GM21526 (cell line): Measurements from ENCODE around the gene TNS2.
"Not testable (repeated sequence)": the region's sequence is repeated elsewhere in the genome, so short reads cannot be mapped to it uniquely, and the experiment has no call there.

Source experiments
- ATAC-seq: cut with Tn5 transposase; IDR thresholded peaks from one replicate; pipeline ENCODE4 v1.9.1; 2021; ENCODE audit warnings: moderate library complexity; ENCODE audit not compliant: unreplicated experiment, low FRiP score

The TNS2 gene, protein sequence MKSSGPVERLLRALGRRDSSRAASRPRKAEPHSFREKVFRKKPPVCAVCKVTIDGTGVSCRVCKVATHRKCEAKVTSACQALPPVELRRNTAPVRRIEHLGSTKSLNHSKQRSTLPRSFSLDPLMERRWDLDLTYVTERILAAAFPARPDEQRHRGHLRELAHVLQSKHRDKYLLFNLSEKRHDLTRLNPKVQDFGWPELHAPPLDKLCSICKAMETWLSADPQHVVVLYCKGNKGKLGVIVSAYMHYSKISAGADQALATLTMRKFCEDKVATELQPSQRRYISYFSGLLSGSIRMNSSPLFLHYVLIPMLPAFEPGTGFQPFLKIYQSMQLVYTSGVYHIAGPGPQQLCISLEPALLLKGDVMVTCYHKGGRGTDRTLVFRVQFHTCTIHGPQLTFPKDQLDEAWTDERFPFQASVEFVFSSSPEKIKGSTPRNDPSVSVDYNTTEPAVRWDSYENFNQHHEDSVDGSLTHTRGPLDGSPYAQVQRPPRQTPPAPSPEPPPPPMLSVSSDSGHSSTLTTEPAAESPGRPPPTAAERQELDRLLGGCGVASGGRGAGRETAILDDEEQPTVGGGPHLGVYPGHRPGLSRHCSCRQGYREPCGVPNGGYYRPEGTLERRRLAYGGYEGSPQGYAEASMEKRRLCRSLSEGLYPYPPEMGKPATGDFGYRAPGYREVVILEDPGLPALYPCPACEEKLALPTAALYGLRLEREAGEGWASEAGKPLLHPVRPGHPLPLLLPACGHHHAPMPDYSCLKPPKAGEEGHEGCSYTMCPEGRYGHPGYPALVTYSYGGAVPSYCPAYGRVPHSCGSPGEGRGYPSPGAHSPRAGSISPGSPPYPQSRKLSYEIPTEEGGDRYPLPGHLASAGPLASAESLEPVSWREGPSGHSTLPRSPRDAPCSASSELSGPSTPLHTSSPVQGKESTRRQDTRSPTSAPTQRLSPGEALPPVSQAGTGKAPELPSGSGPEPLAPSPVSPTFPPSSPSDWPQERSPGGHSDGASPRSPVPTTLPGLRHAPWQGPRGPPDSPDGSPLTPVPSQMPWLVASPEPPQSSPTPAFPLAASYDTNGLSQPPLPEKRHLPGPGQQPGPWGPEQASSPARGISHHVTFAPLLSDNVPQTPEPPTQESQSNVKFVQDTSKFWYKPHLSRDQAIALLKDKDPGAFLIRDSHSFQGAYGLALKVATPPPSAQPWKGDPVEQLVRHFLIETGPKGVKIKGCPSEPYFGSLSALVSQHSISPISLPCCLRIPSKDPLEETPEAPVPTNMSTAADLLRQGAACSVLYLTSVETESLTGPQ (N-terminal part only)

DNA sequence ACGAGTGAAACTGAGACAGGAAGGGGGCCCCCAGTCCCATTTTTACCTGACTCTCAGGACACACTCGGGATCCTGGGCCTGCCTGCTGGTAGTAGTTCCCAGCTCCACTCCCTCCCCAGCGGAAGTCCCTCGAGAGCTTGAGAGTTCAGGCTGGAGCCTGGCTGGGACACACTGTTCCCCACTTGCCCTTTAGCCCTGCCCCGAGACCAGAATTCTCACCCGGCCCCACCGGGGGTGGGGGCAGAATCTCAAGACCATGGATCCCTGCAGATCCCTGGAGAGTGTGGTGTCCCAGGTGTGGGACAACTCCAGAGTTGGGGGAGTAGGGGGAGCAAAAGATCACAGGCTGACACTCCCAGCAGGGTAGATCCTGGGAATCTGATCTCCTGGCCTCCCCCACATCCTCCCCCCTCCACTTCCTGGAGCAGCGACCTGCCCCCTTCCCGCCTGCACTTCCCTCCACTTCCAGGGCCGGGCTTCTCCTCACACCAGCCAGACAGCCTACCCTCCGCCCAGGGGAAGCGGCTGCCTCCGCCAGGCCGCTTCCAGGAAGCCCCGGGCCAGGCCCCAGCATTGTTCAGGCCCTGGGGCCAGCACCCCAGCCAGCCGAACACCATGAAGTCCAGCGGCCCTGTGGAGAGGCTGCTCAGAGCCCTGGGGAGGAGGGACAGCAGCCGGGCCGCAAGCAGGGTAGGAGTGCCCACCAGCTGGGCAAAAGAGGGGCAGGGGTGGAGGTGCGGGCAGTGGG, at the start of gene TNS2:
Gene TNS2, plus strand, starts transcription at position 495 of the 748 bp plus-strand sequence. Its CDS starts 121 bp downstream, at position 616.
- ATAC-seq: no peak

DNA sequence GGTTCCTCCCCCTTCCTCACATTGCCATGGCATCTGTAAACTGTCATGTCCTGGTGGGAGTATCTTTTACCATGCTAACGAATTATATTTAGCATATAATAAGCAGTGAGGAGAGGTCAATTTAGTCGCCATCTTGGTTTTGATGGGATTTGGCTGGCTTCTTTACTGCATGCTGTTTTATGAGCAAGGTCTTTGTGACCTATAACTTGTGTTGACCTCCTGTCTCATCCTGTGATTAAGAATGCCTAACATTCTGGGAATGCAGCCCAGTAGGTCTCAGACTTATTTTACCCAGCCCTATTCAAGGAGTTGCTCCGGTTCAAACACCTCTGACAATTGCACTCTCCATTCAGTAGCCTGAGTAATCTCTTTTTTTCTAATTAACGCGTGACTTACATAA, 45.7 kb upstream of the TNS2 start:
- no peak for ATAC-seq

DNA sequence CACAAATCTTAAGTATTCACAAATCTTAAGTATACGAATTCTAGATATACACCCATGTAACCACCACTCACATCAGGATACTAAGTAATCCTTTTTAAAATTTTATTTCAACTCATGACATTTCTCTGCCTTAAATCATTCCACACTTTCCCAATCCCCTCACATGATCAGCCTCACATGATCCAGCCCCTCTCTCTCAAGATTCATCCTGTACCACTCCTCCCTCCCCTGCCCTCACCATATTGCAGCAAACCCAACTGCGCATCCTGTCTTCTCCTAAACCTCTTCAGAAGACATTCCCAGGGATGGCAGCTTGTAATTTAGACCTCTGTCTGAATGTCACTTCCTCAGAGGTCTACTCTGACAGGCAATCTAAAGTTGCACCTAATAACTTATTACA, 45.3 kb upstream of the TNS2 start:
- ATAC-seq: no peak

DNA sequence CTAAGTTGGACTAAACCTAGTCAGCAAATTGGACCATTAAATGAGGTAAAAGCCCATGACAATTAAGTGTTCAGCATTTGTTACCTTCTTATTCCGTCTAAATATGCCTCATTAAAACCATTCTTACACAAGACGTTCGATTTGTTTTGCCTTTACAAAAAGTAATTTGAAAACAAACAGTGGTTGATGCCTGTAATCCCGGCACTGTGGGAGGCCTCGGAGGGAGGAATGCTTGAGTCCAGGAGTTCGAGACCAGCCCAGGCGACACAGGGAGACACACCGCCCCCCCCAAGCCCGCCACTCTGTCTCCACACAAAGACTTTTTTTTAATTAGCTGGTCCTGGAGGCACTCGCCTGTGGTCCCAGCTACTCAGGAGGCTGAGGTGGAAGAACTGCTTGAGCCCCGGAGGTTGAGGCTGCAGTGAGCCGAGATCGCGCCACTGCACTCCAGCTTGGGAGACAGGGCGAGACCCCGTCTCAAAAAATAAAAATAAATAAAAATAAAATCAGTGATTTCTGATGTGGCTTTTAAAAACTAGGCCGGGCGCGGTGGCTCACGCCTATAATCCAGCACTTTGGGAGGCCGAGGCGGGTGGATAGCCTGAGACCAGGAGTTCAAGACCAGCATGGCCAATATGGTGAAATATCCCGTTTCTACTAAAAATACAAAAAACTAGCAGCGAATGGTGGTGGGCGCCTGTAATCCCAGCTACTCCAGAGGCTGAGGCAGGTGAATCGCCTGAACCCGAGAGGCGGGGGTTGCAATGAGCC, 44.5 kb upstream of the TNS2 start:
- no peak for ATAC-seq

DNA sequence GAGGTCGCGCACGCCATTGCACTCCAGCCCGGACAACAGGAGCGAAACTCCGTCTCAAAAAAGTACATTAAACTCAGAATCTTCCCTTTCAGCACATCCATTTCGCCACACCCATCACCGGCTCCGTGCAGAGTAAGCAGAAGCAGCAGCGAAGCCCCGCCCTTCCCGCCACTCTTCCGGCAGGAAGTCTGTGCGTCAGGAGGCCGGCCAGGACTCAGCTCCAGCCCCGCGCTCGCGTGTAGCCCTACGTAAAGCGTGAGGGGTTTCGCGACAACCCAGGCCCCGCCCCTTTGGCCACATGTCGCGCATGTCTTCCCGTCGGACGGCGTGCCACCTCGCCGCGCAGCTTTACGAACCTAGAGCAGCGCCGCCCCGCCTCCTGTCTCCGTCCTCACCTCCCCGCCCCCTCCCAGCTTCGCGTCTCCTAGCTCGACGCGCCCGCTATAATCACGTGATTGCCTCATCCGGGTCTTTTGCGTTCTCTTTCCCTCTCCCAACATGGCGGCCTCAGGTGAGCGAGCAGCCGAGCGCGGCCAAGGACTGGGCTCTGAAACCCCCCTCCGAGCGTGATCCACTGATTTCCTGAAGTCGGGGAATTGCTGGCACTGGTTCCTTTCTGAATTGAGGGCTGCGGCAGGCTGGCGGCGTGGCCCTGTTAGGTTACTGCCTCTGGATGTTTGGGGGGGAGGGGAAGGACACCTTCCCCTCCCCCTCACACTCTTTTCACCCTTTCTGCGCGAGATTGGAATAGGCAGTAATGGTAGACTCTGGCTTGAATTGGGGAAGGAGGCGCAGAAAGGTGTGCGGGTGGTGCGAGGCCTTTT, 43.7 kb upstream of the TNS2 start, which contains the start of gene EIF4B:
Gene EIF4B, plus strand, starts transcription at position 471 of the 824 bp plus-strand sequence. Its CDS starts 28 bp downstream, at position 499.
- peak; percentile 87 for ATAC-seq

DNA sequence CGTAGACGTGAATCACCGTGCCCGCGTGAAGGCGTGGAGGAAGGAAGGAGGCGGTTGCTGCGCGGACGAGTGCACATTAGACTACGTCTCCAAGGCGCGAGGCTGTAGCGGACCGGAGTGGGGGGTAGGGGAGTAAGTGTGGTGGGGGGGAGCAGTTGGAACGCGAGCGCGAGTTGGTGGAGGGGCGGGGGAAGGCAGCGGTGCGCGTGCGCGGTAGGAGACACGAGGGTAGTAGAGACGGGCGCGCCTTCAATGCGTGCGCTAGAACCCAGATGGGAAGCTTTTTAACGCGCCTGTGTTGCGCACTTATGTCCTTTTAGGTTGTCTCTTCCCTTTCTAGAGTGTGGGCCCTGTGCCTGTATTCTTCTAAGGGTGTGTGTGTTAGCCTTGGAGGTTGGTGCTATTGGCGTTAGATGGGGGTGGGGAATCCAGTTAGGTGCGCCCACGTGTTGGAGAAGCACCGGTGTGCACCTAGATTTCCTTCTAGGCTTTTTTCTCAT, 43.0 kb upstream of the TNS2 start:
- no peak for ATAC-seq

DNA sequence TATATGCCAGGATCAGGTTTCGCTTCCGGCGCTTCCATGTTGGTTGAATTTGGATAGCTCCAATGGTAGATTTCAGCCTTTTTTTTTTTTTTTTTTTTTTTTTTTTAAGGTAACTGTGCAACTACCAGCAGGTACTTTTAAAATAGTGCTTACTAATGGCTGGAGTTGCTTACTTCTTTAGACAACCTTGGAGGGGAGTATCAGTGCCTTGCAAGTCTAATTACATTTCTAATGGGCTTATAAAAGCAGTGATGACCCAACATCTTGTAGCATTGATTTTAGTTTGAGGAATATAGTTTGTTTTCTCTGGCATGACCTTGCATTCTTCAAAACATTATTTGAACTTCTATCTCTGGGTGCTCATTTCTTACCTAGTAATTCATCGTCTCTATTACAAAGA, 42.5 kb upstream of the TNS2 start:
- no peak for ATAC-seq

DNA sequence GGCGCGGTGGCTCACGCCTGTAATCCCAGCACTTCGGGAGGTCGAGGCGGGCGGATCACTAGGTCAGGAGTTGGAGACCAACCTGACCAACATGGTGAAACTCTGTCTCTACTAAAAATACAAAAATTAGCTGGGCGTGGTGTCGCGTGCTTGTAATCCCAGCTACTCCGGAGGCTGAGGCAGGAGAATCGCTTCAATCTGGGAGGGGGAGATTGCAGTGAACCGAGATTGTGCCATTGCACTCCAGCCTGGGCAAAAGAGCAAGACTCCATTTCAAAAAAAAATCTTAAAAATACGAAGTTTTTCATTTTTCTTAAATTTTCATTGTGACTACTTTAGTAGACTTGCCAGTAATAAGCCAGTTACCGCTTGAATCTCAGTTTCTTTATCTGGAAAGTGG, 41.1 kb upstream of the TNS2 start:
- not testable (repeated sequence) for ATAC-seq

DNA sequence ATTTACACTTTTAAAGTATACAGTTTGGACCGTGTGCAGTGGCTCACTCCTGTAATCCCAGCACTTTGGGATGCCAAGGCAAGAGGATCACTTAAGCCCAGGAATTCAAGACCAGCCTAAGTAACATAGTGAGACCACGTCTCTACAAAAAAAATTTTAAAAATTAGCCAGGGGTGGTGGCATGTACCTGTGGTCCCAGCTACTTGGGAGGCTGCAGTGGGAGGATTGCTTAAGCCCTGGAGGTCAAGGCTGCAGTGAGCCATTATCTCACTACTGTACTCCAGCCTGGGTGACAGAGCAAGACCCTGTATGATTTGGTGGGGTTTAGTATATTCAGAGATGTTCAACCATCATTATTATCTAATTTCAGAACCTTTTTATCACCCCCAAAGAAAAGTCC, 38.9 kb upstream of the TNS2 start:
- ATAC-seq: no peak

DNA sequence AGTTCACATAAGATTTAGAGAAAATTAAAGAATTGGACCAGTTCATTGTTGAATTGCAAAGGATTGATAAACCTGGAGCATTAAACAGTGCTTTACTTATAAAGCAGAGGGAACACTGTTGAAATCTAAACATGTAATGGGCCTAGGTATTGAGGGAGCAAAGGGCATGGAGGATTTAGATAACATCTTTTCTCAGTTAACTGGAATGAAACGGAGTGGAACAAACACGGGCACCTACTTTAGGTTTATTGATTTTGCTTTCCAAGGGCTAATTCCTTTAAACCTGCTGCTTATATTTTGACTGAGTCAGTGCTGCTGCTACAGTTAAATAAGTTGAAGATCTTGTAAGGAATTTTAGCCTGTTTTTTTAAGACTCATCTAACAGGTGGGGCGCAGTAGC, 38.0 kb upstream of the TNS2 start:
- no peak for ATAC-seq

DNA sequence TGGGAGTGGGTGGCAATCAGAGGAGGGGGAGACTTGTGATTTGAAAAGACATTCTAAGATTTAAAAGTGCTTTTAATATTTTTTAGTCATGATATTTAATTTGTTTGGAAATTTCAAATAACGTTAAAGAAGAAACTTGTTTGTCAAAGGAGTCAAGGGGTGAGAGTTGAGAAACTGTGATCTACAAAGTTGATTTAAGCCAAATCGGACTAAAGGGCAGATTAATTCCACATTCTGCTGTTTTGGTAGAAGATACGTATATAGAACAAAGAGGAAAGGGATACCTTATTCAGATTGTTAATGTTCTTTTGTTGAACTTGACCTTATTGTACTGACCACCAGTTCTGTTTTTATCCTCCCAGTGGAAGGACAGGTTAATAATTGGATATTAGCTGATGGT, 36.9 kb upstream of the TNS2 start:
- no peak for ATAC-seq

DNA sequence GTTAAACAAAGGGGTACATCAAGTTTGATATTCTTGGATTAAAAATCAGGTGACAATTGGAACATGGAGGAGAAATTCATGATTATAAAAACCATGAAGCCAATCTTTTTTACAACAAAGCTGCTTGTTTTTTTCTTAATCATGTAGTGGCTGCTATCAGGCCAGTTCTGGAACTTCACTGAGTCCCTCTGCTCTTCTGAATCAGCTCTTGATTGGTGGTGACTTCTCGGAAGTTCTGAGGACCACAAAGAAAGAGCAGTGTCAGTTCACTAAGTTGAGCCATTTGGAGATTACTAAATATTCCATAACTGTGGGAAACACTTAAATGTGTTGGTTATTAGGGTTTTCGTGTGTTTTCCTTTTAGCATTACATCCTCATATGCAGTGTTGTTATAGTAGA, 35.2 kb upstream of the TNS2 start:
- no peak for ATAC-seq

DNA sequence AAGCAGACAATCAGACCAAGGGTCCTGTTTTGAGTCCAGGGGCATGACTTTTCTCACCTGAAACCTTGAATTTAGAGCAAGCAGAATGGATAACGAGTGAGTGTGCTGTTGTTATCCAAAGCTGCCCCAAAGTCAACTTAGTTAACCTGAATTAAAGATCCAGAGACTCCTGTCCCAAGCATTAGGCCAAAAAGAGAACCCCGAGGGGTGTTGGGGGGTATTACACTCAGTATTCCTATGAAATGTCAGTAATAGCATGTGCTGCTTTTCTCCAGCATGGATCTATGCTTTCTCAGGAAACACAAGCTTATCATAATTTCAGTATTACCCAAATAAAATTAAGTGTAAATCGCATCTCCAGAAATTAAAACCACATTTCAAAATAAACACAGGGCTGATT, 24.6 kb upstream of the TNS2 start:
- no peak for ATAC-seq

DNA sequence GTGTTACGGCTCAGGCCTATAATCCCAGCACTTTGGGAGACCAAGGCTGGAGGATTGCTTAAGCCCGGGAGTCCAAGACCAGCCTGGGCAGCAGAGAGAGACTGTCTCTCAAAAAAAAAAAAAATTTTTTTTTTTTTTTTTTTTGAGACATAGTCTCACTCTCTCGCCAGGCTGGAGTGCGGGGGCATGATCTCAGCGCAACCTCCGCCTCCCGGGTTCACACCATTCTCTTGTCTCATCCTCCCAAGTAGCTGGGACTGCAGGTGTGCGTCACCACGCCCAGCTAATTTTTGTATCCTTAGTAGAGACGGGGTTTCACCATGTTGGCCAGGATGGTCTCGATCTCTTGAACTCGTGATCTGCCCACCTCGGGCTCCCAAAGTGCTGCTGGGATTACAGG, 22.9 kb upstream of the TNS2 start:
- ATAC-seq: not testable (repeated sequence)

DNA sequence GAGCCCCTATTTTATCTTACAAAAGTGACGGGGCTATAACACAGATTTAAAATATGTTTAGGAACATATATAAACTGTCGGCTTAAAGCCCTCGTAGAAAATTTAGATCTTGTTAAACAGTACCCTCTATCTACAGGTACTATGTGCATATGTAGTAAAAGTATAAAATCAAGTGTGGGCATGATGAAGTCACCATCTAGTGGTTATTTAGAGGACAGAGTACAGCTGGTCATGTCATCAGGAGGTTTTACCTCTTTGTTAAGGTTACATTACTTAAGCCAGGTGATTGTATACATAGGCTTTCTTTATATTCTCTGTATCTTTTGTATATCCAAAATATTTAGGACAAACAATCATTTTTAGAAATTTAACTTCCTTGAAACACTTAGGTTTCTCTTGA, 18.2 kb upstream of the TNS2 start:
- ATAC-seq: no peak

DNA sequence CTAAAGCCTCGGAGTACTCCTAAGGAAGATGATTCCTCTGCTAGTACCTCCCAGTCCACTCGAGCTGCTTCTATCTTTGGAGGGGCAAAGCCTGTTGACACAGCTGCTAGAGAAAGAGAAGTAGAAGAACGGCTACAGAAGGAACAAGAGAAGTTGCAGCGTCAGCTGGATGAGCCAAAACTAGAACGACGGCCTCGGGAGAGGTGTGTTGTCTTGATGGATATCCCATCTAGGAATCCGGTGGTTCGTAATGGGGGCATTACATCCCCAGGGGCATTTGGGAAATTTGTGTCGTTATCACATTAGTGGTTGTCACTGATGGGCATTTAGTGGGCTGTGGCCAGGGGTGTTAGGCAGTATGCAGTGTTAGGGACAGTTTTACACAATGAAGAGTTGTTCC, 16.0 kb upstream of the TNS2 start:
- ATAC-seq: not testable (repeated sequence)

DNA sequence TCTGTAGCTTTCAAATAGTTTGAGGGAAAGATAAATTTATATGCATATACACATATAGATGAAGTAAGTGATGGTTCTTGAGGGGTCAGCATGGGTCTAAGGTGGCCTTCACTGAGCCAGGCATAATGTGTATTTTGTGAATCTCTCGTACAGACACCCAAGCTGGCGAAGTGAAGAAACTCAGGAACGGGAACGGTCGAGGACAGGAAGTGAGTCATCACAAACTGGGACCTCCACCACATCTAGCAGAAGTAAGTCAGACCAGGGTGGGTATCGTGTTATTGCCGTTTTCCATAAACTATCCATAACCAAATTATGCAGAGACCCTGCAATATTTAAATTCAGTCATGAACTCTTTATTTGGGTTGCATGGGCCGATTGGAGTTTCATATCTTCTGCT, 15.4 kb upstream of the TNS2 start:
- no peak for ATAC-seq

DNA sequence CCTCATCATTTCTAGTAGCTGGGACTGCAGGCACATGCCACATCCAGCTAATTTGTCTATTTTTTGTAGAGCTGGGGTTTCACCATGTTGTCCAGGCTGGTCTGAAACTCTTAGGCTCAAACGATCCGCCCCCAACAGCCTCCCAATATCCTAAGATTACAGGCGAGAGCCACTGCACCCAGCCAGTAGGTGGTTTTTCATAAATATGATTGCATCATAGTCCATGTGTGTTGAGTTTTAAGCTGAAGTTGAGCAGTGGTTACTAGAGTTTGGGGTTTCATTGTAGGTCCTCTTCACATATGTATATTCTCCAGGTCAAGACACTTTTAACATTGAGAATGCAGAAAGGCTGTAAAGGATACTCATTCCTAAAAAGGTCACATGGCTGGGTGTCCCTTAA, 13.1 kb upstream of the TNS2 start:
- no peak for ATAC-seq
